RWPE2 (cell line): Measurements from ENCODE around the gene ELOA.

Experiments
- ATAC-seq: fragments of 200-7000 bp; cut with Tn5 transposase; 3 replicates; pipeline ENCODE4 v1.9.1; 2021; ENCODE audit warnings: low read depth
- DNase-seq: peaks from one replicate; pipeline ENCODE4 v3.0.0-alpha.2; 2020; ENCODE audit warnings: low spot score
- H3K27ac ChIP-seq: fragments of 450-650 bp; 2 replicates; pipeline ENCODE4 v1.5.1; 2017; ENCODE audit warnings: mild to moderate bottlenecking; ENCODE audit not compliant: poor library complexity, severe bottlenecking
- H3K27me3 ChIP-seq: fragments of 250-450 bp; sonication (Bioruptor Pico); 2 replicates; pipeline ENCODE4 v1.5.1; 2021; ENCODE audit warnings: mild to moderate bottlenecking, moderate library complexity; ENCODE audit not compliant: insufficient read depth, poor library complexity, severe bottlenecking
- H3K36me3 ChIP-seq: fragments of 250-450 bp; sonication (Bioruptor Pico); 2 replicates; pipeline ENCODE4 v1.5.1; 2020; ENCODE audit warnings: low read depth, mild to moderate bottlenecking, moderate library complexity
- H3K4me1 ChIP-seq: fragments of 250-450 bp; sonication (Bioruptor Pico); 2 replicates; pipeline ENCODE4 v1.5.1; 2021; ENCODE audit warnings: mild to moderate bottlenecking, moderate library complexity; ENCODE audit not compliant: insufficient read depth, poor library complexity, severe bottlenecking
- H3K4me3 ChIP-seq: fragments of 250-450 bp; sonication (Bioruptor Pico); 2 replicates; pipeline ENCODE4 v1.5.1; 2021; ENCODE audit warnings: mild to moderate bottlenecking, moderate library complexity; ENCODE audit not compliant: severe bottlenecking
- H3K9me3 ChIP-seq: fragments of 250-450 bp; sonication (Bioruptor Pico); 2 replicates; pipeline ENCODE4 v1.5.1; 2021; ENCODE audit warnings: mild to moderate bottlenecking, moderate library complexity; ENCODE audit not compliant: severe bottlenecking
- TF ChIP-seq, protein P1 (sequence below): fragments of 450-650 bp; IDR thresholded peaks from one replicate; pipeline ENCODE4 v1.5.1; 2017; ENCODE audit warnings: mild to moderate bottlenecking, moderate library complexity; ENCODE audit not compliant: poor library complexity, severe bottlenecking

The ELOA gene

DNA sequence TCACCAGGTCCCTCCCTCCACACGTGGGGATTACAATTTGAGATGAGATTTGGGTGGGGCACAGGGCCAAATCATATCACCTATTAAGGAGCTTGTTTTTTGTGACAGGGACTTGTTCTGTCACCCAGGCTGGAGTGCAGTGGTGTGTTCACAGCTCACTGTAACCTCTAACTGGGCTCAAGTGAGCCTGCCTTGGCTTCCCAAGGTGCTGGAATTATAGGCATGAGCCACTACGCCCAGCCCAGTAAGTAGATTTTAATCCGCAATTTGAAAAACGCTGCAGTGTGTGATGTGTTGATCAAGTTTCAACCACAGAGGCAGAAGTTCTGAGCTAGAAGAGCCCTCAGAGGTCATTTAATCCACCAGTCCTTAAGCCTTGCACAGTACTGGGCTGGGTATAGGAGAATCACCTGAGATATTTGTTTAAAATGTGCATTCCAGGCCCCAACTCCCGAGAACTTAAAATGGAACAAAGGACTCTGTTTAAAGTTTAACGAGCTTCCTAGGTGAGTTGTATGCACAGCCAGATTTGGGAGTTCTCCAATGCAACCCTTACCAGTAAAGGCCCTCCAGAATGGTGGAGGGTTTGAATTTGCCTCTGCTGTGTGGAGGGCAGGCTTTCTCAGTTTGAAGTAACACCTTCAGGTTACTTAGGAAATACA is 38.3 kb upstream of the ELOA start:
- no peaks in the 10 kb centered on the region for H3K27me3 ChIP-seq
- TF ChIP-seq, protein P1, sequence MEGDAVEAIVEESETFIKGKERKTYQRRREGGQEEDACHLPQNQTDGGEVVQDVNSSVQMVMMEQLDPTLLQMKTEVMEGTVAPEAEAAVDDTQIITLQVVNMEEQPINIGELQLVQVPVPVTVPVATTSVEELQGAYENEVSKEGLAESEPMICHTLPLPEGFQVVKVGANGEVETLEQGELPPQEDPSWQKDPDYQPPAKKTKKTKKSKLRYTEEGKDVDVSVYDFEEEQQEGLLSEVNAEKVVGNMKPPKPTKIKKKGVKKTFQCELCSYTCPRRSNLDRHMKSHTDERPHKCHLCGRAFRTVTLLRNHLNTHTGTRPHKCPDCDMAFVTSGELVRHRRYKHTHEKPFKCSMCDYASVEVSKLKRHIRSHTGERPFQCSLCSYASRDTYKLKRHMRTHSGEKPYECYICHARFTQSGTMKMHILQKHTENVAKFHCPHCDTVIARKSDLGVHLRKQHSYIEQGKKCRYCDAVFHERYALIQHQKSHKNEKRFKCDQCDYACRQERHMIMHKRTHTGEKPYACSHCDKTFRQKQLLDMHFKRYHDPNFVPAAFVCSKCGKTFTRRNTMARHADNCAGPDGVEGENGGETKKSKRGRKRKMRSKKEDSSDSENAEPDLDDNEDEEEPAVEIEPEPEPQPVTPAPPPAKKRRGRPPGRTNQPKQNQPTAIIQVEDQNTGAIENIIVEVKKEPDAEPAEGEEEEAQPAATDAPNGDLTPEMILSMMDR, result no peak
- H3K9me3 ChIP-seq, result no peaks in the 10 kb centered on the region
- H3K4me1 ChIP-seq, result no peaks in the 10 kb centered on the region
- ATAC-seq (no peak), DNase-seq (no peak)
- peaks cover 52% of the 10 kb centered on the region for H3K36me3 ChIP-seq
- no peak overlapping the region for H3K4me3 ChIP-seq
- no peak overlapping the region for H3K27ac ChIP-seq

DNA sequence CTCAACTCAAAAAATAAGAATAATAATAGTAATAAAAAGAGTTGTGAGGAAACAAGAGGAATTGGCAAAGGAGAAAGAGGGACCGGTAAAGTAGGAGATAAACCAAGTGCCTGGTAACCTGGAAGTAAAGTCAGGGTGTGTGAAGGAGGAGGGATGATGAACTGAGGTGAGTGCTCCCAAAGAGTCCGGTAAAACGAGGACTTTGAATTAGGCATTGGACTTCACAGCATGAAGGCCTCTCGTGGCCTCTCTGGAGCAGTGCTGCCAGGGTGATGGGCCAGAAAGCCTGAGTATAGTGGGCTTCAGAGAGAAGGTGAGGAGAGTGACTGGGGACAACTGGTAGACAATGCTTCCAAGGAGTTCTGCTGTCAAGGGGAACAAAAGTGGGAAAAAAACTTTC is 34.0 kb upstream of the ELOA start:
- TF ChIP-seq, protein P1, result no peak
- Histone ChIP-seq H3K4me3 (no peak overlapping the region), H3K27ac (no peak overlapping the region), H3K27me3 (no peaks in the 10 kb centered on the region), H3K36me3 (peaks cover 14% of the 10 kb centered on the region), H3K9me3 (no peaks in the 10 kb centered on the region), H3K4me1 (no peaks in the 10 kb centered on the region)
- DNase-seq (no peak), ATAC-seq (no peak)

DNA sequence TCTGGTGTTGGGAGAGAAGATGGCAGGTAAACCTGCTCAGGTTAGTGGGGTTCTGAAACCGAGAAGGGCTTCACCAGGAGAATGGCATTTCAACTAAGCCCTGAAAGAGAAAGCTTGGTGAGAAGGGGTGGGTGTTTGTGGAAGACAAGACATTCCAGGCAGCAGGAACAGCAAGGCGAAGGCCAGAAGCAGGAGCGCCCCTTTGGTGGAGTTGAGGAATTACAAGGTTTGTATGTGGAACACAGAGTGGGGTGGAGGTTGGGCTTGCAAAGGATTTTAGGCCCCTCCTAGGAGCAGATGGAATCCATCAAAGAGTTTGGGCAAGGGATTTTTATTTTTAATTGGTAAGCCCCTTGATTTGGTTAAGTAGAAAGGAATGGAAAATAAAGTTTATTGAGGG is 24.8 kb upstream of the ELOA start:
- peak; percentile 63; the same call in 2 of the 3 replicates for ATAC-seq
- H3K4me3 ChIP-seq, result no peak overlapping the region
- H3K9me3 ChIP-seq, result no peaks in the 10 kb centered on the region
- H3K27ac ChIP-seq, result no peak overlapping the region
- no peaks in the 10 kb centered on the region for H3K27me3 ChIP-seq
- DNase-seq, result no peak
- H3K36me3 ChIP-seq, result no peaks in the 10 kb centered on the region
- TF ChIP-seq, protein P1, result peak; percentile 53
- no peaks in the 10 kb centered on the region for H3K4me1 ChIP-seq

DNA sequence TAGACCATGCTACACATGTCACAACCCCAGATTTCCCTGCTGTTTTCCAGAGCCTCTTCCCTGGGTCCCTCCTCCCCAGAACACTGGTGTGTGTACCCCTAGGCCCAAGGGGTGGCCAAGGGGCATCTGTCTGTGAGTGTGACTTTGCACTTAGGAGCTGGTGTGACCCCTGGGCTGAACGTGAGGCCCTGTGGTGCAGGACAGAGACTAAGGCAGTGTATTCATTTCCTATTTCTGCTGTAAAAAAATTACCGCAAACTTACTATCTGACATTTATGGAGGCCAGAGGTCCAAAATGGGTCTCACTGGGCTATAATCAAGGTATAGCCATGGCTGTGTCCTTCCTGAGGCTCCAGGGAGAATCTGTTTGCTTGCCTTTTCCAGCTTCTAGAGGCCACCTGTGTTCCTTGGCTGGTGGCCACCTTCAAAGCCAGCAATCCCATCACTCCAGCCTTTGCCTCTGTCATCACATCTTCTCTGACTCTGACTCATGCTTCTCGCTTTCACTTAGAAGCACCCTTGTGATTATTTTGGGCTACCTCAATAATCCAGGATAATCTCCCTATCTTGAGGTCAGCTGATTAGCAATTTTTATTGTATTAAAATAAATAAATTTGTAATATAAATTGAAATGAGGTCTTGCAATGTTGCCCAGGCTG is 24.0 kb upstream of the ELOA start:
- Histone ChIP-seq H3K9me3 (no peaks in the 10 kb centered on the region), H3K4me1 (no peaks in the 10 kb centered on the region), H3K27me3 (no peaks in the 10 kb centered on the region), H3K4me3 (no peak overlapping the region), H3K27ac (no peak overlapping the region), H3K36me3 (no peaks in the 10 kb centered on the region)
- DNase-seq (no peak), ATAC-seq (no peak)
- TF ChIP-seq, protein P1, result no peak
